ENCODE measurements around the gene FAM186B.

FAM186B gene

DNA sequence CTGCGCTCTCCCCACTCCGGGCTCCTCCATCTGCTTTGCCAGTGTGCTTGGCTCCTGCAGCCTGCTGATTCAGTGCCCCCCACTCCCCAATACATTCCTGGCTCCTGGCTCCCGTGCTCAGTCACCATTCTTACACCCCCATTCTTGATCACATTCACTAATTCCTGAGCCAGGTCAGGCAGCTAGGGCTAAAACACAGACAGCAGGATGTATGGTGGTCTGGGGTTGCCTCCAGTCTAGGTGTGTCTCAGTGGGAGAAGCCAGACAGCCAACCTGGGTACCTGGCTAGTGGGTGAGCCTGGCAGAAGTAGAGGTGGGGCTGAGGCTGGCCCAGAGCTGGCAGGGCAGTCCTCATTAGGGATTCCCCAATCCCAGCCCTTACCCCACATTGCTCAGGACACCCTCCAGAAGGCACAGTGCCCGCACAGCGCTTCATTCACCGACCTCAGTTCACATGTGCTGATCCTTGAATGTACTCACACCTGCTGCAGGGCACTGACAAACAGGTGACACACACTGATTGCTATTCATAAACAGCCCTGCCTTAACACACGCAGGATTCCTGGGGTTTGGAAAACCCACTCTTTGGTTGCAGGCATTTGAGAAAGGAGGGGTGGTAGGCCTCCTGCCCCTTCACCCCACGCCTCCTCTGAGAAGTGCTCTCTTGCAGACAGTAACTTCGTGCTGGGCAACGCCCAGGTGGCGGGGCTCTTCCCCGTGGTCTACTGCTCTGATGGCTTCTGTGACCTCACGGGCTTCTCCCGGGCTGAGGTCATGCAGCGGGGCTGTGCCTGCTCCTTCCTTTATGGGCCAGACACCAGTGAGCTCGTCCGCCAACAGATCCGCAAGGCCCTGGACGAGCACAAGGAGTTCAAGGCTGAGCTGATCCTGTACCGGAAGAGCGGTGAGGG is 65.0 kb downstream of the FAM186B start:
- in situ Hi-C loops (cut with MboI; ENCODE audit: low sequenced_read_pairs), result no loop called here

DNA sequence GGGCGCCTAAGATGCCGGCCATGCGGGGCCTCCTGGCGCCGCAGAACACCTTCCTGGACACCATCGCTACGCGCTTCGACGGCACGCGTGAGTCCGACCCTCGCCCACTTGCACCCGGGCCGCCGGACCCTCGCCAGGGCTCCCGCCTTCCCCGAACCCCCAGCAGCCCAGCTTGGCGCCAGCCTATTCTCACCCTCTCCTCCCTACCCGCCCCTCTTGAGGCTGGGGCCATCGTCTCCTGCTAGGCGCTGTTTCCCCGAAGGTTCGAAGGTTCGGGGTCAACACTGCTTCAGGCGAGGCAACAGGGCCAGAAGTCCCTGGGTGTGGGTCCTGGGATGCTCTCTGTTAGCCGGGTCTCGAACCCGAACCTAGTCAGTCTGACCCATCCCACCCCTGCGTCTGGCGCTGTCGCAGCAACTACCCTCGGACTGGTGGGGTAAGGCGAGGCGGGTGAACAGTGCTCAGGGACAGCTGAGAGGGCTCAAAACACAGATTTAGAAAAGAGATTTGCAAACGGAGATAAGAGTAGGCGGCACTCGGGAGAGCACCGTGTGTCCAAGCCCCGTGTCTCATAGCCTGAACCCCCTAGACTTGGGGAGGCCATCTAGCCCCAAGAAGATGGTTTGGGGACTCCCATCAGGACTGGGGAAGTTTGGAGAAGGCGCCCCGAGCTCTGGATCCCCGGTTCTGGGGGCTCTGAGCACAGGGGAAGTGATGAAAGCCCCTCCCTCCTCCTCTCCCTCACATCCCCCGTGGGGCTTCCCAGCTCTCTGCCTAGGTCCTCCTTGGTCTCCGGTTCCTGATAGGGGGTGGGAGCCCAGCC is 65.8 kb downstream of the FAM186B start:
- in situ Hi-C loops (cut with MboI; ENCODE audit: low sequenced_read_pairs), result no loop called here

DNA sequence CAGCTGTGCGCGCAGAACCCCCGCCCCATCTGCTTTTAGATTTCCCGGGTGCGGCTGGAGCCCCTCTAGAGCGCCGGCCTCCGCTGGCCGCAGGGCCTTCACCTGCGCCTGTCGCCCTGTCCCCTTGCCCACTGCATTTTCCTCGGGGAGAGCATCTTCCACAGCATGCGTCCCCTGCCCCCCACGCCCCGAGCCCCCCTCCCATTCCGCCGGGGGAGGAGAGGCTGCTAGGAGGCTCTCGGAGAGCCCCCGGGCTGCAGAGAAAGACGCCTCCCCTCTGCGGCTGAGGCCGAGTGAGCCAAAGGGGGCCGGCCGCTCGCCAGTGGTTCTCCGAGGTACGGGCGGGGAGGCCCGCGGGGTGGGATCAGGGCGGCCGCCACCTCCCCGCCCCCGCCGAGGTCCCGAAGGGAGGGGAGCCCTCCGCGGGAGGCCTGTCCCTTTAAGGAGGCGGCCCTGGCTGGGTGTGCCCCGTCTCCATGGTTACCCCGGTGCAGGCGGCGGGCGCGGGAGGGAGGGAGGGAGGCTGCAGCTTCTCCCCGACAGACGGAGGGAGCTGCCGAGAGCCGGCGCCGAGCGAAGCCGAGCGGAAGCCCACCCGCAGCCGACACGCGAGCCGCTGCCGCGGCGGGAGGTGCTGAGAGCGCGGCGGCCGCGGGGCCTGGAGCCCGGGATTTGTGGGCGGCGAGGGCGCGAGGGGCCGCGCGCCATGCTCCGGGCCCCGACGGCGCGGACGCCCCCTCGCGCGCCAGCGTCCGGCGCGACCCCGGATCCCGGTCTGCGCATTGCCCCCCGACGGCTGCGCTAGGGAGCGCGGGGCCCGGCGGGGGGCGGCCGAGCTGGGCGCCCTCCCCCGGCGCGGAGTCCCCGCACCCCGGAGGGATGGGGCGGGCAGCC is 66.7 kb downstream of the FAM186B start, which contains the start of gene KCNH3:
TSS of gene KCNH3 (plus strand) at position 521 of the 894 bp plus-strand sequence. CDS start 387 bp downstream, outside the sequence.
- in situ Hi-C loops (cut with MboI; ENCODE audit: low sequenced_read_pairs), result no loop called here

DNA sequence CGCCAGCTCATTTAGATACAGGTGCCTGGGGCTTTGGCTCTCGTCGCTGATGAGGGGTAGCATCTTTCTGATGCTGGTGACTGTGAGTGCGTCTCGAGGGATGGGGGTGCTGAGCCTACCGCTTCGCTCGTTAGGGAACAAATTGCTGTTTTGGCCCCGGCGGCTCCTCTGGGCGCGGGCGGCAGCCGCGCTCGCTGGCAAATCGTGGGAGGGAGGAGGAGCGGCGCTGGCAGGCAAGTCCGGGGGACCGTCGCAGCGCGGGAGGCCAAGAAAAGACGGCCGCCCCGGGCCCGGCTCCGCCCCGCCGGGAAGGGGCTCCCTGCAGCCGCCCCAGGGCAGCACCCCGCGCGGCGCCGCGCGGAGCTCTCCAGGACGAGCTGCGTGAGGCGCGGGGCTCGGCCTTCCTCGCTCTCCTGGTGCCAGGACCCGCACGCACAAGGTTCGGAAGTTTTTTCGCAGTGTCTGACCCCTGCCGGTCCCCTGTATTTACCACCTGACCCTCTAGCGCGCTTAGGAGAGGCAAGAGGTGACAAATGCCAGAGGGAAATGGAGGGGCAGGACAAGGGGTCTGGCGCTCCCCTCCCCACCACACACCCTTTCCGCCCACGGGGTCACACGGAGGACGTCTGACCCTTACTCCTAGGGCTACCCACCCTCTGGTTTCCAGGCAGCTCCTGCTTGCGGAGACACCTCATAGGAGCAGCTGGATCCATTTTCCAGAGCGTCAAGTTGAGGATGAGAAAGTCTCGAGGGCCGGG is 67.5 kb downstream of the FAM186B start:
- in situ Hi-C loops (cut with MboI; ENCODE audit: low sequenced_read_pairs), result no loop called here
